Osteocyte (in vitro differentiated cells): ENCODE results near the gene CLNK. TPM values are rescaled to one million over a fixed set of nuclear protein-coding genes. Genes with fewer than 3 reads are reported as not detected.

Source experiments
- DNase-seq: peaks from one replicate; pipeline ENCODE4 v3.0.0; 2021; ENCODE audit warnings: mixed read lengths; ENCODE audit not compliant: unreplicated experiment; ENCODE audit errors: extremely low spot score
- H3K27ac Mint-ChIP-seq: one replicate; pipeline ENCODE4 v1.8.0; 2021; ENCODE audit warnings: mild to moderate bottlenecking, mixed read lengths; ENCODE audit not compliant: unreplicated experiment
- H3K27me3 Mint-ChIP-seq: one replicate; pipeline ENCODE4 v1.8.0; 2021; ENCODE audit warnings: mixed read lengths; ENCODE audit not compliant: unreplicated experiment
- H3K36me3 Mint-ChIP-seq: one replicate; pipeline ENCODE4 v1.8.0; 2021; ENCODE audit warnings: mixed read lengths; ENCODE audit not compliant: unreplicated experiment
- H3K4me1 Mint-ChIP-seq: one replicate; pipeline ENCODE4 v1.8.0; 2021; ENCODE audit warnings: mixed read lengths; ENCODE audit not compliant: unreplicated experiment
- H3K4me3 Mint-ChIP-seq: one replicate; pipeline ENCODE4 v1.8.0; 2021; ENCODE audit warnings: mild to moderate bottlenecking, moderate library complexity, mixed read lengths; ENCODE audit not compliant: unreplicated experiment
- H3K9me3 Mint-ChIP-seq: one replicate; pipeline ENCODE4 v1.8.0; 2021; ENCODE audit warnings: mixed read lengths; ENCODE audit not compliant: unreplicated experiment
- total RNA-seq: library from RNA; stranded (reverse); gene quantifications from 2 replicates; pipeline ENCODE4 v1.2.1, GENCODE V29; 2021
- TF ChIP-seq, protein P1 (sequence below): fragments of 200-600 bp; sonication (generic); IDR thresholded peaks from 2 replicates; pipeline ENCODE4 v1.5.0; 2021; ENCODE audit warnings: antibody characterized with exemption, mild to moderate bottlenecking, moderate library complexity

The CLNK gene
- total RNA-seq, 1 donor from 2014 or later, result not detected

DNA sequence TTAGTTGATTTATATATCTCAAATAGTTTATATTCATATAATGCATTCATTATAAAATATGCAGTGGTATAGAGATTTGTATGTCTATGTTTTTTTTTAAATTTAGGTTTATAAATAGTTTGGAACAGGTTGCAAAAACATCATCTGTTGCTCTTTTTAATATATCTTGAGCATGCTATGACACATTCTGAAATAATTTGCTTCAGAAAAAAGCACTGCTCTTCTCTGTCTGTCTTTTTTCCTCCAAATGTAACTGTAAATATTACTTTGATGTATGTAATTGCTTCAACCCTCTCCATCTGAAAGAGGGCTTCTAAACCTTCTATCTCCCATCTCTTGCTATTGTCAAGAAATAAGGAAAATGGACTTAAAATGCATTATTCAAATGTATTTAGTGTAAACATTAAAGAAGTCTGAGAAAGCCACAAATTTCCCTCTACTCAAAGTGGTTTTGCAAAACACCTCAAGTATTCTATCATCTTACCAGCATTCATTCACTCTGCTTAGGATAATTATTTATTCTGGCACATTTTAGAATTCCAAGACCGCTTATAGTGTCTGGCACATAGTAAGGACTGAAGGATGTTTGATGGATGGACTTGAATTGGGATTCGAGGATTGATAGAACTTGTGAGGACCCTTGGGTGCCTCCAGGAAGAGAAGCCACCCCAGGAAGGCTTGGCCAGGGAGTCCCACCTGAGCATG is 87.8 kb downstream of the CLNK start:
- Mint-ChIP-seq H3K27ac (no peak overlapping the region), H3K4me3 (no peak overlapping the region), H3K9me3 (no peaks in the 10 kb centered on the region), H3K36me3 (no peaks in the 10 kb centered on the region), H3K4me1 (peaks cover 7% of the 10 kb centered on the region), H3K27me3 (no peaks in the 10 kb centered on the region)
- TF ChIP-seq, protein P1, sequence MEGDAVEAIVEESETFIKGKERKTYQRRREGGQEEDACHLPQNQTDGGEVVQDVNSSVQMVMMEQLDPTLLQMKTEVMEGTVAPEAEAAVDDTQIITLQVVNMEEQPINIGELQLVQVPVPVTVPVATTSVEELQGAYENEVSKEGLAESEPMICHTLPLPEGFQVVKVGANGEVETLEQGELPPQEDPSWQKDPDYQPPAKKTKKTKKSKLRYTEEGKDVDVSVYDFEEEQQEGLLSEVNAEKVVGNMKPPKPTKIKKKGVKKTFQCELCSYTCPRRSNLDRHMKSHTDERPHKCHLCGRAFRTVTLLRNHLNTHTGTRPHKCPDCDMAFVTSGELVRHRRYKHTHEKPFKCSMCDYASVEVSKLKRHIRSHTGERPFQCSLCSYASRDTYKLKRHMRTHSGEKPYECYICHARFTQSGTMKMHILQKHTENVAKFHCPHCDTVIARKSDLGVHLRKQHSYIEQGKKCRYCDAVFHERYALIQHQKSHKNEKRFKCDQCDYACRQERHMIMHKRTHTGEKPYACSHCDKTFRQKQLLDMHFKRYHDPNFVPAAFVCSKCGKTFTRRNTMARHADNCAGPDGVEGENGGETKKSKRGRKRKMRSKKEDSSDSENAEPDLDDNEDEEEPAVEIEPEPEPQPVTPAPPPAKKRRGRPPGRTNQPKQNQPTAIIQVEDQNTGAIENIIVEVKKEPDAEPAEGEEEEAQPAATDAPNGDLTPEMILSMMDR, result no peak
- DNase-seq, result no peak

DNA sequence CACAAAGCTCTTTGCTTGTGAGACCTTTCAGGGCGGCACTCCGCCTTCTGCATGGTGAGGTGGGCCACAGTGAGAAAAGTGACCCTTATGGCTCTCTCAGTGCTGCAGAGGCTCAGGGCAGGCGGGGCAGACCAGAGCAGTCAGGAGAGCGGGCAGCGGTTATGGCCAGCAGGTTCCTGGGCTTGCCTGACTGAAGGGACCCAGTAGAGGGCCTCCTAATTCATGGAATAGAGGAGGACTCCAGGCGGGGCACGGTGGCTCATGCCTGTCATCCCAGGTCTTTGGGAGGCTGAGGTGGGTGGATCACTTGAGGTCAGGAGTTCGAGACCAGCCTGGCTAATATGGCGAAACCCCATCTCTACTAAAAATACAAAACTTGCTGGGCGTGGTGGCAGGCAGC is 91.4 kb downstream of the CLNK start:
- Mint-ChIP-seq H3K4me3 (no peak overlapping the region), H3K27me3 (no peaks in the 10 kb centered on the region), H3K36me3 (no peaks in the 10 kb centered on the region), H3K27ac (no peak overlapping the region), H3K4me1 (peaks cover 26% of the 10 kb centered on the region), H3K9me3 (no peaks in the 10 kb centered on the region)
- no peak for DNase-seq
- TF ChIP-seq, protein P1, result no peak

DNA sequence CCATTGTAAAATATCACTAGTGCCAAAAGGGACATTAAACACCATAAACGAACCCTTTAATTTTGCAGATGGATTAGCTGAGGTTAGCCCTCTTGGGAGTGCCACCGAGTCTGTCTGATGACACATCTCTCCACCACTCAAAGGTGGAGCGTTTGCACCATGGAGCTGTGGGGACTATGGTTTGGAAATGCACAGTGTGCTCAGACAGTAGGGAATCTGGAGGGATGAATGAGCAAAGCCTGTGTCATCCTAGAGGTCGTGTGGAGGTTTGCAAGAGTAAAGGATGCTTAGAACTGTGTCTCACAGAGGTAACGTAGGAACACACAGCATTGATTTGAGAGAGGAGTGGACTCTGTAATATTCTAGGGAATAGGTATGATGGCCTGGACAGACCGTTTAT is 93.7 kb downstream of the CLNK start:
- no peak for DNase-seq
- Mint-ChIP-seq H3K27me3 (no peaks in the 10 kb centered on the region), H3K27ac (no peak overlapping the region)

DNA sequence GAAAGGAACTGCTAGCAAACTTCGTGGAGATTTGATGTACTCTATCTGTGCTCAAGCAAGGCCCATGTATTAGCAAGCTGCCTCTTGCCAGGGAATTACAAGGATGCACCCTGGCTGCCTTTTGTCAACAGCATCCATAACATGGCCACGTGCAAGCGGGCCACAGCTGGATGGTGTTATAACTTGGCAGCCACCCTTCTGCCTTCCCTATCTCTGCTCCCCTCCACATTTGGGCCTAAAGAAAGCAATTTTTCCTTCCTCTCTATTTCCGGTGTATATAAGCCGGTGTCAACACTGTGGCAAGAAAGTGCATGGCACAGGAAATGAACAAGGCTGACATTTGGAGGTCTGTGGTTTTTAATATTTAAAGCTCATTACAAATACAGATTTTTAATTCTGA is 94.8 kb downstream of the CLNK start:
- TF ChIP-seq, protein P1, result no peak
- Mint-ChIP-seq H3K4me1 (peaks cover 19% of the 10 kb centered on the region), H3K27me3 (no peaks in the 10 kb centered on the region), H3K36me3 (no peaks in the 10 kb centered on the region), H3K9me3 (no peaks in the 10 kb centered on the region), H3K27ac (no peak overlapping the region), H3K4me3 (no peak overlapping the region)
- no peak for DNase-seq

More for the DNA sequence above, 93.7 kb downstream of the CLNK start:
- H3K4me1 Mint-ChIP-seq, result peaks cover 19% of the 10 kb centered on the region
- no peaks in the 10 kb centered on the region for H3K36me3 Mint-ChIP-seq
- no peaks in the 10 kb centered on the region for H3K9me3 Mint-ChIP-seq
- TF ChIP-seq, protein P1, result no peak
- H3K4me3 Mint-ChIP-seq, result no peak overlapping the region

DNA sequence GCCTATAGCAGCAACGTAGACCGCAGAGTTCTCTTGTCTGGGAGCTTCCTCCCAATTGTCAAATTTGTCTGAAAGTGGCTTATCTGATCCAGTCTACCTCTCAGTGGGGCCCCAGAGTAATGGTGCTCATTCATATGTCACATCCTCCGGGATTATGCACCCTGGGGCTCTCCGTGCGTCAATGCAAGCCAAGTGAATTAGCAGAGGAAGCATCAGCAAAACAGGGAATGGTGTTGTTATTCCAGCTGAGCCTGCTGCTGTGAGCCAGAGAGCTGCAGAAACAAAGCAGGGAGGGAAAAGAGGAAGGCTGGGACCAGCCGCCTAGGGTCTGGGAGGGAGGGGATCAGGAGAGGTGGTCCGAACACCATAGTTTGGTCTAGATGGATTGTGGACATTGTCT is 95.2 kb downstream of the CLNK start:
- H3K27me3 Mint-ChIP-seq, result no peaks in the 10 kb centered on the region

More for the DNA sequence above, 95.2 kb downstream of the CLNK start:
- TF ChIP-seq, protein P1, result no peak
- Mint-ChIP-seq H3K36me3 (no peaks in the 10 kb centered on the region), H3K27ac (no peak overlapping the region), H3K4me3 (no peak overlapping the region), H3K9me3 (no peaks in the 10 kb centered on the region), H3K4me1 (peaks cover 23% of the 10 kb centered on the region)
- no peak for DNase-seq
